Stimulated activated CD4-positive, alpha-beta T cell treated with anti-CD3 and anti-CD28 coated beads, TNF-alpha, amount 100 ng/mL, for 24 hours (primary cell): ENCODE data around the gene HNRNPH2.

Experiments used
- DNase-seq, 3 experiments: peaks; one replicate each; pipeline ENCODE4 v3.0.0-alpha.2; 2020; ENCODE audit warnings: low read depth in 3 of 3

Gene HNRNPH2

GRCh38 chrX:101395789-101396188 is 12.2 kb upstream of the HNRNPH2 start:
- no peak for DNase-seq

- DNase-seq = no peak
Observed at GRCh38 chrX:101397779-101398178, 10.2 kb upstream of the HNRNPH2 start.

GRCh38 chrX:101398694-101399093 is 9.3 kb upstream of the HNRNPH2 start:
- no peak for DNase-seq

- DNase-seq = no peak
Observed at GRCh38 chrX:101399825-101400224, 8.2 kb upstream of the HNRNPH2 start.

GRCh38 chrX:101407167-101407747 is 765 bp upstream of the HNRNPH2 start:
- DNase-seq = no peak

GRCh38 chrX:101408532-101408841 is 465 bp downstream of the HNRNPH2 start:
- DNase-seq = no peak

GRCh38 chrX:101409043-101409442 is 1.0 kb downstream of the HNRNPH2 start:
- no peak for DNase-seq

- no peak for DNase-seq
Observed at GRCh38 chrX:101410461-101410860, 2.4 kb downstream of the HNRNPH2 start.

GRCh38 chrX:101411984-101412383 is 4.0 kb downstream of the HNRNPH2 start:
- no peak for DNase-seq

- no peak for DNase-seq
Observed at GRCh38 chrX:101415180-101416145, 7.4 kb downstream of the HNRNPH2 start.

GRCh38 chrX:101416691-101417090 is 8.7 kb downstream of the HNRNPH2 start:
- no peak for DNase-seq

GRCh38 chrX:101417190-101417589 is 9.2 kb downstream of the HNRNPH2 start:
- DNase-seq = no peak

GRCh38 chrX:101417981-101418841 is 10.2 kb downstream of the HNRNPH2 start:
- DNase-seq = peak in 1 of 3 experiments; percentile 35

GRCh38 chrX:101419489-101419888 is 11.5 kb downstream of the HNRNPH2 start:
- DNase-seq = no peak

GRCh38 chrX:101427954-101428353 is 19.9 kb downstream of the HNRNPH2 start:
- DNase-seq = no peak

- no peak for DNase-seq
Observed at GRCh38 chrX:101429934-101430333, 21.9 kb downstream of the HNRNPH2 start.

- DNase-seq = no peak
Observed at GRCh38 chrX:101430457-101431078, 22.5 kb downstream of the HNRNPH2 start.

GRCh38 chrX:101442085-101442484 is 34.1 kb downstream of the HNRNPH2 start:
- no peak for DNase-seq

GRCh38 chrX:101449279-101449678 is 41.3 kb downstream of the HNRNPH2 start:
- no peak for DNase-seq

- DNase-seq = no peak
Observed at GRCh38 chrX:101450085-101450484, 42.1 kb downstream of the HNRNPH2 start.

- DNase-seq = no peak
Observed at GRCh38 chrX:101450961-101451360, 42.9 kb downstream of the HNRNPH2 start.

GRCh38 chrX:101452056-101452455 is 44.0 kb downstream of the HNRNPH2 start:
- no peak for DNase-seq
